NB4 (cell line): Measurements from ENCODE around the gene ABCB9.

Experiments
- DNase-seq: peaks from one replicate; pipeline ENCODE4 v3.0.0; 2010; ENCODE audit warnings: low read depth
- H3K4me3 ChIP-seq: one replicate; pipeline ENCODE4 v1.5.1; 2011; ENCODE audit warnings: mild to moderate bottlenecking, low read depth, low read length, moderate library complexity
- MAX ChIP-seq: IDR thresholded peaks from 2 replicates; pipeline ENCODE4 v1.6.1; 2011; ENCODE audit warnings: low read depth, low read length
- MYC ChIP-seq: IDR thresholded peaks from 2 replicates; pipeline ENCODE4 v1.6.1; 2011; ENCODE audit warnings: low read depth, low read length
- POLR2A ChIP-seq: IDR thresholded peaks from 2 replicates; pipeline ENCODE4 v1.6.1; 2011; ENCODE audit warnings: mild to moderate bottlenecking; ENCODE audit not compliant: insufficient read length; ENCODE audit errors: extremely low read depth
- TF ChIP-seq, protein P1 (sequence below): IDR thresholded peaks from one replicate; pipeline ENCODE4 v1.5.1; 2012; ENCODE audit warnings: low read depth, low read length

The ABCB9 gene

GRCh38 chr12:122951979-122952892 lies 14.0 kb downstream of the ABCB9 start:
- TF ChIP-seq, protein P1, sequence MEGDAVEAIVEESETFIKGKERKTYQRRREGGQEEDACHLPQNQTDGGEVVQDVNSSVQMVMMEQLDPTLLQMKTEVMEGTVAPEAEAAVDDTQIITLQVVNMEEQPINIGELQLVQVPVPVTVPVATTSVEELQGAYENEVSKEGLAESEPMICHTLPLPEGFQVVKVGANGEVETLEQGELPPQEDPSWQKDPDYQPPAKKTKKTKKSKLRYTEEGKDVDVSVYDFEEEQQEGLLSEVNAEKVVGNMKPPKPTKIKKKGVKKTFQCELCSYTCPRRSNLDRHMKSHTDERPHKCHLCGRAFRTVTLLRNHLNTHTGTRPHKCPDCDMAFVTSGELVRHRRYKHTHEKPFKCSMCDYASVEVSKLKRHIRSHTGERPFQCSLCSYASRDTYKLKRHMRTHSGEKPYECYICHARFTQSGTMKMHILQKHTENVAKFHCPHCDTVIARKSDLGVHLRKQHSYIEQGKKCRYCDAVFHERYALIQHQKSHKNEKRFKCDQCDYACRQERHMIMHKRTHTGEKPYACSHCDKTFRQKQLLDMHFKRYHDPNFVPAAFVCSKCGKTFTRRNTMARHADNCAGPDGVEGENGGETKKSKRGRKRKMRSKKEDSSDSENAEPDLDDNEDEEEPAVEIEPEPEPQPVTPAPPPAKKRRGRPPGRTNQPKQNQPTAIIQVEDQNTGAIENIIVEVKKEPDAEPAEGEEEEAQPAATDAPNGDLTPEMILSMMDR: peak; percentile 98
- no peak for TF ChIP-seq MYC
- peak; percentile 60 for TF ChIP-seq MAX
- TF ChIP-seq POLR2A: no peak
- DNase-seq: peak; percentile 81
- H3K4me3 ChIP-seq: no peak overlapping the region

GRCh38 chr12:122951406-122951805 lies 14.9 kb downstream of the ABCB9 start:
- H3K4me3 ChIP-seq: no peak overlapping the region
- TF ChIP-seq MAX (peak; percentile 46; the same call in 1 of the 2 replicates), POLR2A (no peak)
- peak; percentile 53 for DNase-seq

GRCh38 chr12:122949816-122950675 lies 16.2 kb downstream of the ABCB9 start:
- TF ChIP-seq MYC (no peak), MAX (no peak), POLR2A (no peak)
- TF ChIP-seq, protein P1: no peak

DNA sequence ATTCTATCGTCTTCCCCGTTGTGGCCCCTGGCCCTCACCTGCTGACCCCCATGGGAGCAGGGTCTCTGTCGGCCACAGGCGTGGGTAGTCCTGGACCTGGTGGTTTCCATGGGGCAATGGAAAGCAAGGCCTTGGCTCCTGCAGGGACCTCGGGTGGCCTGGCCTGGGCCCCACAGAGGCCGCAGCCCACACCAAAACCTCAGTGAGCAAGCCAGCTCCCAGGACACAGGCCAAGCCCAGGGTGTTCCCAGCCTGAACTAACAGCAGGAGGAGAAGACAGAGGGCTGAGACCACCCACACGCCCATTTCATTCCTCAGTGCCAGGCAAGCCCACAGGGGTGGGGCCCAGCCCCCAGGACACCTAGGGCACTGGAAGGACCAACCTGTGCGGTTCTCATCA lies 16.9 kb downstream of the ABCB9 start:
- H3K4me3 ChIP-seq: no peak overlapping the region
- TF ChIP-seq MAX (no peak), MYC (no peak), POLR2A (no peak)
- TF ChIP-seq, protein P1: no peak
- no peak for DNase-seq

More at GRCh38 chr12:122949816-122950675, 16.2 kb downstream of the ABCB9 start:
- no peak for DNase-seq
- no peak overlapping the region for H3K4me3 ChIP-seq

DNA sequence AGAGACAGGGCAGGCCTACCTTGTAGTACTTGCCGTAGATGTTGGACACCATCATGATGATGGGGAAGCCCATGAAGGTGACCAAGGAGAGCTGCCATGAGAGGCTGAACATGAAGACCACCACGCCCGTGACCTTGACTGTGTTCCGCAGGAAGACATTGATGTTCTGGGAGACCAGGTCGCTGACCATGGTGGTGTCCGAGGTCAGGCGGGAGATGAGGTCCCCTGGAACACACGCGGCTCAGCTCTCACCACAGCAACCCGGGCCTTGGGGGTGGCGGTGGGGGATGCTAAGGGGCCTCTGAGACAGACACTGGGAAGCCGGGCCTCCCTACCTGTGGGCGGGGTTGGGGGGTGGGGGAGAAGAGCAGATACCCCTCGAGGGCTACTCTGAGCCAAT lies 17.7 kb downstream of the ABCB9 start:
- H3K4me3 ChIP-seq: no peak overlapping the region
- no peak for DNase-seq
- TF ChIP-seq, protein P1: no peak
- TF ChIP-seq MYC: no peak
- TF ChIP-seq POLR2A: no peak
- no peak for TF ChIP-seq MAX
